Transverse colon (tissue), 4 donors: ENCODE measurements around the gene SH3RF3. TPM values are rescaled to one million over a fixed set of nuclear protein-coding genes. Genes with fewer than 3 reads are reported as not detected.

ENCODE experiments used
- DNase-seq: peaks from one replicate; pipeline ENCODE4 v3.0.0-alpha.2; 2019
- H3K27ac ChIP-seq, 4 donors: fragments of 200-600 bp; sonication (generic); 2 replicates each; pipeline ENCODE4 v1.5.1; 2016 to 2018; ENCODE audit warnings: inconsistent platforms in 4 of 4
- H3K27me3 ChIP-seq: fragments of 200-600 bp; sonication (generic); 2 replicates; pipeline ENCODE4 v1.5.1; 2017; ENCODE audit warnings: inconsistent platforms
- H3K36me3 ChIP-seq, 4 donors: fragments of 200-600 bp; sonication (generic); 2 replicates each; pipeline ENCODE4 v1.5.1; 2017 to 2019; ENCODE audit warnings: inconsistent platforms in 4 of 4
- H3K4me1 ChIP-seq, 4 donors: fragments of 200-600 bp; sonication (generic); 2 replicates each; pipeline ENCODE4 v1.5.1; 2017 to 2020; ENCODE audit warnings: inconsistent platforms in 4 of 4
- H3K4me3 ChIP-seq, 4 donors: fragments of 200-600 bp; sonication (generic); 1 replicate in 1 of 4; 2 replicates in 3 of 4; pipeline versions ENCODE4 v1.5.1 to v1.6.1; 2017 to 2019; ENCODE audit warnings: inconsistent platforms in 4 of 4
- H3K9me3 ChIP-seq, 2 donors: fragments of 200-600 bp; sonication (generic); 2 replicates each; pipeline ENCODE4 v1.5.1; 2017 to 2019; ENCODE audit warnings: inconsistent platforms in 2 of 2
- CTCF ChIP-seq, 5 experiments: fragments of 200-600 bp in 3 of 5; fragments of 450-650 bp in 2 of 5; sonication (generic) in 3 of 5; IDR thresholded peaks; 1 replicate in 2 of 5; 2 replicates in 3 of 5; pipeline ENCODE4 v1.5.1; 2016 to 2017; ENCODE audit warnings: antibody characterized with exemption in 5 of 5, inconsistent platforms in 3 of 5, mild to moderate bottlenecking in 2 of 5, moderate library complexity in 1 of 5
- EP300 ChIP-seq: sonication (generic); formaldehyde crosslinking; IDR thresholded peaks from one replicate; pipeline ENCODE4 v1.6.1; 2017; ENCODE audit warnings: antibody characterized with exemption, low read depth
- POLR2A ChIP-seq: fragments of 450-650 bp; IDR thresholded peaks from one replicate; pipeline ENCODE4 v1.6.1; 2016; ENCODE audit warnings: antibody characterized with exemption, mild to moderate bottlenecking, moderate library complexity
- POLR2AphosphoS5 ChIP-seq, 3 donors: sonication (generic); formaldehyde crosslinking; IDR thresholded peaks; one replicate each; pipeline ENCODE4 v1.6.1; 2016; ENCODE audit warnings: antibody characterized with exemption in 3 of 3
- WGBS, 2 donors: methylation state at CpG; one replicate each; pipeline ENCODE4 v1.1.5; 2018; ENCODE audit warnings: low coverage in 1 of 2; 5-methylcytosine and 5-hydroxymethylcytosine counted together
- in situ Hi-C, 4 donors: fragments of 200-750 bp; cut with MboI; loops; one replicate each; pipeline versions ENCODE4 v1.15.0 to v1.15.1; 2017; ENCODE audit warnings: low sequenced_read_pairs in 3 of 4, low pct_ligation_motif_present in 1 of 4, low pct_unique_long_range_greater_than_20kb in 1 of 4
- intact Hi-C: fragments of 100-400 bp; cut with DNase I; formaldehyde crosslinking; loops from one replicate; pipeline ENCODE4 v1.15.1; 2023; ENCODE audit warnings: low total_unique reads
- total RNA-seq, 4 donors: library from RNA; depleted of rRNA; stranded (reverse); fragments of >200 nt; gene quantifications; one replicate each; pipeline ENCODE4 v1.1.0, GENCODE V29; 2016

Gene SH3RF3
- total RNA-seq, 4 donors from 2014 or later, result 1.9 to 8.8 (median 2.9) TPM

- whole genome bisulfite sequencing, 2 donors, result 40 to 74% methylated on average over 1 to 15 of the region's 15 CpGs
- intact Hi-C loops, result no loop called here
- H3K9me3 ChIP-seq, result no peaks in the 10 kb centered on the region
Measured at GRCh38 chr2:109396202-109397180, 267.5 kb downstream of the SH3RF3 start.

GRCh38 chr2:109397893-109398292 is 268.9 kb downstream of the SH3RF3 start:
- Histone ChIP-seq H3K36me3 (no peaks in the 10 kb centered on the region), H3K4me1 (peaks cover 0 to 5% (median 0%) of the 10 kb centered on the region in 4 donors), H3K4me3 (no peak overlapping the region), H3K27me3 (no peaks in the 10 kb centered on the region), H3K27ac (no peak overlapping the region), H3K9me3 (no peaks in the 10 kb centered on the region)
- 86% methylated on average over 9 of the region's 9 CpGs; no CpG with 5 or more reads in 1 of the 2 donors for WGBS, 2 donors
- DNase-seq, result no peak
- intact Hi-C loops, result no loop called here
- TF ChIP-seq EP300, result no peak
- TF ChIP-seq POLR2A, result no peak
- TF ChIP-seq POLR2AphosphoS5 (IDR thresholded peaks at IDR 0.05), result no peak
- TF ChIP-seq CTCF (IDR thresholded peaks at IDR 0.05), result no peak
- in situ Hi-C loops, result no loop called here

More at GRCh38 chr2:109396202-109397180, 267.5 kb downstream of the SH3RF3 start:
- no peaks in the 10 kb centered on the region for H3K36me3 ChIP-seq
- H3K27ac ChIP-seq, result no peak overlapping the region
- no peak for DNase-seq
- H3K4me1 ChIP-seq, result peaks cover 0 to 5% (median 0%) of the 10 kb centered on the region in 4 donors
- no peak for TF ChIP-seq POLR2A
- no peak for TF ChIP-seq CTCF (IDR thresholded peaks at IDR 0.05)
- no peak for TF ChIP-seq POLR2AphosphoS5 (IDR thresholded peaks at IDR 0.05)
- no peak for TF ChIP-seq EP300
- H3K27me3 ChIP-seq, result no peaks in the 10 kb centered on the region
- no peak overlapping the region for H3K4me3 ChIP-seq
- in situ Hi-C loops, result no loop called here

DNA sequence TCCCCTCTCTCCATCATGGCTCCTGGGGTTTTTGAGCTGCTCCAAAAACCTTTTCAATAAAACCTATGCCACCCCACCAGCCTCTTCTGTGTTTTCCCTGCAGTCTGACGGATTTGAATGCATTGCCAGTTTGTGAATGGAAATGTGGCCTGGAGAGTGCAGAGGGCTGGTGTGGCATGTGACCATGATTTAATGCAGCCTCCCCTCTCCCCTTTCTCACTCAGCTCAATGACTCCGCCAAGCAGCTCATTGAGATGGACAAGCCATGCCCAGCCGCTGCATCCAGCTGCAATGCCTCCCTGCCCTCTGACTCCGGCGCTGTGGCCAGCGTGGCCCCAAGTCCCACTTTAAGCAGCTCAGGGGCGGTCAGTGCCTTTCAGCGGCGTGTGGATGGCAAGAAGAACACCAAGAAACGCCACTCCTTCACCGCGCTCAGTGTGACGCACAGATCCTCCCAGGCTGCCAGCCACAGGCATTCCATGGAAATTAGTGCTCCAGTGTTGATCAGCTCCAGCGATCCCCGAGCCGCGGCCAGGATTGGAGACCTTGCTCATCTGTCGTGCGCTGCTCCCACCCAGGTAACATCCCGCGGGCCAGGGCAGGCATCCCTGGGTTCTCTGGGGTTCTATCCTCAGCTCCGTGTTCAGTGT is 269.5 kb downstream of the SH3RF3 start:
- Histone ChIP-seq H3K4me1 (peaks cover 0 to 5% (median 0%) of the 10 kb centered on the region in 4 donors), H3K9me3 (no peaks in the 10 kb centered on the region), H3K27ac (no peak overlapping the region), H3K4me3 (no peak overlapping the region), H3K36me3 (no peaks in the 10 kb centered on the region), H3K27me3 (no peaks in the 10 kb centered on the region)
- intact Hi-C loops, result no loop called here
- WGBS, 2 donors, result 94 to 100% methylated on average over 2 to 22 of the region's 22 CpGs
- DNase-seq, result no peak
- TF ChIP-seq POLR2A, result no peak
- no peak for TF ChIP-seq EP300
- no peak for TF ChIP-seq POLR2AphosphoS5 (IDR thresholded peaks at IDR 0.05)
- no peak for TF ChIP-seq CTCF (IDR thresholded peaks at IDR 0.05)
- in situ Hi-C loops, result no loop called here

GRCh38 chr2:109399066-109399465 is 270.1 kb downstream of the SH3RF3 start:
- WGBS, 2 donors, result 77 to 79% methylated on average over 4 to 6 of the region's 6 CpGs
- TF ChIP-seq EP300 (no peak), CTCF (IDR thresholded peaks at IDR 0.05) (no peak), POLR2AphosphoS5 (IDR thresholded peaks at IDR 0.05) (no peak), POLR2A (no peak)
- no peak overlapping the region for H3K27ac ChIP-seq
- no peak overlapping the region for H3K4me3 ChIP-seq
- H3K36me3 ChIP-seq, result no peaks in the 10 kb centered on the region
- in situ Hi-C loops, result no loop called here
- no peaks in the 10 kb centered on the region for H3K27me3 ChIP-seq
- intact Hi-C loops, result no loop called here
- DNase-seq, result no peak
- no peaks in the 10 kb centered on the region for H3K9me3 ChIP-seq
- H3K4me1 ChIP-seq, result peaks cover 0 to 5% (median 0%) of the 10 kb centered on the region in 4 donors
